ENCODE data around the gene CHI3L2.

GRCh38 chr1:111220302-111220890 lies 7.1 kb upstream of the CHI3L2 start:
- TF ChIP-seq POLR2A (IDR thresholded peaks at IDR 0.05) (no peak), POLR2AphosphoS5 (IDR thresholded peaks at IDR 0.05) (no peak), EP300 (IDR thresholded peaks at IDR 0.05) (no peak)
- TF ChIP-seq, protein P1, sequence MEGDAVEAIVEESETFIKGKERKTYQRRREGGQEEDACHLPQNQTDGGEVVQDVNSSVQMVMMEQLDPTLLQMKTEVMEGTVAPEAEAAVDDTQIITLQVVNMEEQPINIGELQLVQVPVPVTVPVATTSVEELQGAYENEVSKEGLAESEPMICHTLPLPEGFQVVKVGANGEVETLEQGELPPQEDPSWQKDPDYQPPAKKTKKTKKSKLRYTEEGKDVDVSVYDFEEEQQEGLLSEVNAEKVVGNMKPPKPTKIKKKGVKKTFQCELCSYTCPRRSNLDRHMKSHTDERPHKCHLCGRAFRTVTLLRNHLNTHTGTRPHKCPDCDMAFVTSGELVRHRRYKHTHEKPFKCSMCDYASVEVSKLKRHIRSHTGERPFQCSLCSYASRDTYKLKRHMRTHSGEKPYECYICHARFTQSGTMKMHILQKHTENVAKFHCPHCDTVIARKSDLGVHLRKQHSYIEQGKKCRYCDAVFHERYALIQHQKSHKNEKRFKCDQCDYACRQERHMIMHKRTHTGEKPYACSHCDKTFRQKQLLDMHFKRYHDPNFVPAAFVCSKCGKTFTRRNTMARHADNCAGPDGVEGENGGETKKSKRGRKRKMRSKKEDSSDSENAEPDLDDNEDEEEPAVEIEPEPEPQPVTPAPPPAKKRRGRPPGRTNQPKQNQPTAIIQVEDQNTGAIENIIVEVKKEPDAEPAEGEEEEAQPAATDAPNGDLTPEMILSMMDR (IDR thresholded peaks at IDR 0.05), result no peak

Data from stomach (tissue), 4 donors.